Upper lobe of left lung (tissue), 4 donors: ENCODE measurements around the gene TIMP2.

Experiments
- CTCF ChIP-seq, 6 experiments: fragments of 450-650 bp in 4 of 6; fragments of 200-600 bp in 2 of 6; sonication (generic) in 2 of 6; IDR thresholded peaks; one replicate each; pipeline ENCODE4 v1.5.1; 2016 to 2019; ENCODE audit warnings: antibody characterized with exemption in 6 of 6
- POLR2A ChIP-seq, 4 donors: fragments of 450-650 bp; IDR thresholded peaks; one replicate each; pipeline ENCODE4 v1.5.1; 2016 to 2017; ENCODE audit warnings: antibody characterized with exemption in 4 of 4, mild to moderate bottlenecking in 2 of 4
- POLR2AphosphoS5 ChIP-seq, 2 donors: sonication (generic); formaldehyde crosslinking; IDR thresholded peaks; one replicate each; pipeline ENCODE4 v1.5.1; 2017; ENCODE audit warnings: antibody characterized with exemption in 2 of 2

GRCh38 chr17:78839235-78839761 lies 85.9 kb downstream of the TIMP2 start:
- TF ChIP-seq CTCF (IDR thresholded peaks at IDR 0.05) = no peak
- no peak for TF ChIP-seq POLR2A (IDR thresholded peaks at IDR 0.05)
- no peak for TF ChIP-seq POLR2AphosphoS5 (IDR thresholded peaks at IDR 0.05)
